Erythroblast (primary cell): ENCODE results near the gene NFIX.

Source experiments
- GATA1 ChIP-seq: IDR thresholded peaks from 2 replicates; pipeline ENCODE4 v1.6.1; 2011; ENCODE audit warnings: low read depth, mild to moderate bottlenecking, control low read depth, low read length, moderate library complexity
- POLR2A ChIP-seq: IDR thresholded peaks from 2 replicates; pipeline ENCODE4 v1.6.1; 2011; ENCODE audit warnings: mild to moderate bottlenecking, low read length

GRCh38 chr19:13120817-13121216 is 125.5 kb downstream of the NFIX start:
- TF ChIP-seq POLR2A (no peak), GATA1 (no peak)
